HG02885 (cell line): ENCODE measurements around the gene REL.
"Not testable (repeated sequence)": the region's sequence is repeated elsewhere in the genome, so short reads cannot be mapped to it uniquely, and the experiment has no call there.

ENCODE experiments used
- ATAC-seq: cut with Tn5 transposase; IDR thresholded peaks from one replicate; pipeline ENCODE4 v1.9.1; 2021; ENCODE audit warnings: mild to moderate bottlenecking; ENCODE audit not compliant: unreplicated experiment, poor library complexity

Gene REL

DNA sequence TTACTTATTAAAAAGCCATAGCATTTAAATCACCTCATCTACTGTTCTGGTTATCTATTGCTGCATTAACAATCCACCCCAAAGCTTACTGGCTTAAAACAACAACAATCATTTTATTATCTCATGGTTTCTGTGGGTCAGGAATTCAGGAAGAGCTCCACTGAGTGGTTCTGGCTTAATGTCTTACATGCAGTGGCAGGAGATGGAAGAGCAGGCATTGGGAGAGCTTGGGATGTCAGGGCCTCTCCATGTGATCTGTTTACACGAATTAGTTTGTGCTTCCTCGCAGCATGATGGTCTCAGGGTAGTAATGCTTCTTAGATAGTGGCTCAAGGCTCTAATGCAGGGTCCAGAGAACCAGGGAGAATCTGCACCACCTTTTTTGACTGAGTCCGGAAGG is 14.4 kb upstream of the REL start:
- no peak for ATAC-seq

DNA sequence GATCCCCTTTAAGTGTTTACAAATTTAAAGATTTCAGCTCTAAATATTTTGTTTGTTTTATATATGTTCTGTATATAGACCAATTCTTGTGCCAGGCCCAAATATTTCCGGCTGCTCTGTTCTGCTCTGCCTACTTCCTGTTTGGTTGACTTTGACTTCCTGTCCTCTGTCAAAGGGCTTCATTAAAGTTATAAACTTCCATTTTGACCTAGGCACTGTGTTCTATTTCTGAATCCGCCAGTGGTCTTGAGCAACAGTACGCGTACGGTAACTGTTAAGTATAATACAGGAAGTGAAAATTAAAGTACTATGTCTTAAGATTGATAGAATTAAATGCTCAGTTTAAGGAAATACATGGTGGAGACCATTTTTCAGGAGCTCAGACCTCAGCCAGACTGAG is 13.5 kb upstream of the REL start:
- no peak for ATAC-seq

DNA sequence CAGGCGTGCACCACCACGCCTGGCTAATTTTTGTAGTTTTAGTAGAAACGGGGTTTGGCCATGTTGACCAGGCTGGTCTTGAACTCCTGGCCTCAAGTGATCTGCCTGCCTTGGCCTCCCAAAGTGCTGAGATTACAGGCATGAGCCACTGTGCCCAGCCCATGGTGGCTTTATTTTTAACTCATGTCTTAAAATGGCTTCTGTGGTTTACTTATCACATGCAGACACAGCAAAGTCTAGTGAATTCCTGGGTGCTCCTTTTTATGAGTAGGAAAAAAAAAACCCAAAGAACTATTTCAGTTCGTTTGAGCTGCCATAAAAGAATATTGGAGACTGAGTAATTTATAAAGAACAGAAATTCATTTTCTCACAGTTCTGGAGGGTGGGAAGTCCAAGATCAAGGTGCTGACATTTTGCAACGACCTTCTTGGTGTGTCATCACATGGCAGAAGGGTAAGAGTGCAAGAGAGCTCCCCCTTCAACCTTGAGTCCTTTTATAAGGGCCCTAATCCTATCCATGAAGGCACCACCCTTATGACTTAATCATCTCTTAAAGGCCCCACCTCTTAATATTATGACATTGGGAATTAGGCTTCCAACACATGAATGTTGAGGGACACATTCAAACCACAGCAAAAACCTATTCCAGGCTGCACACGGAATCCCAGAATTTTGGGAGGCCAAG is 12.6 kb upstream of the REL start:
- no peak for ATAC-seq

DNA sequence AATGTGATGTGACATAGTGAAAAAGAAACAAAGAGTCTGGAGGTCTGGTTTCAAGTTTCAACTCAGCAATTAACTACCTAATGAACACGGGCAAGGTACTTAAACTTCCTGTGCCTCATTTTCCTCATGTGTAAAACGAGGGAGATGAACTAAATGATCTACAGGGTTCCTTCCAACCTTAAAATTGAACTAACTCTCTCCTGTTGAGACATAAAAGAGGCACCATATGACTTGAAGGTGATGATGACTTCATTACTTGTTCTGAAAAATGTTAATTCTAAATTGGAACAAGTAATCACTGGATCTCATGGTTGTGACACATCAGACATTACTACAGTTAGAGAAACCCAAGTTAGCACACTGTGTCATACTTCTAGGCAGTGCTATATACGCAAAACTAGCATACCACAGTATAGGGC is 8.9 kb upstream of the REL start:
- ATAC-seq, result peak; percentile 55

DNA sequence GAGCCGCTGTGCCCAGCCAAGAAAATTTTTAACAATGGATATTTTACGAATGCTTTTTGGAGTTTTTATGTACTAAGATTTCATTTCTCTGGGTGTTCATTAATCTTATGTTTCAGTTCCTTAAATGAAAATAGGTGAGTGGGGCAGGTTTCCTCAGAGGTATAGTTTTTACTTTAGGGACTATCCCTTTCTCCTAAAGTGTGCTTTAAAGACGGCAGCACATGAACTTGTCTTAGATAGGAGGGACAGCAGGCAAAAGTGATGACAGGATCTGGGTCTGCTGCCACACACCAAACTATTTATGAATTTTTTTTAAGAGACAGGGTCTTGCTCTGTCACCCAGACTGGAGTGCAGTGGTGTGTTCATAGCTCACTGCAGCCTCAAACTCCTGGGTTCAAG is 8.0 kb upstream of the REL start:
- peak; percentile 87 for ATAC-seq

DNA sequence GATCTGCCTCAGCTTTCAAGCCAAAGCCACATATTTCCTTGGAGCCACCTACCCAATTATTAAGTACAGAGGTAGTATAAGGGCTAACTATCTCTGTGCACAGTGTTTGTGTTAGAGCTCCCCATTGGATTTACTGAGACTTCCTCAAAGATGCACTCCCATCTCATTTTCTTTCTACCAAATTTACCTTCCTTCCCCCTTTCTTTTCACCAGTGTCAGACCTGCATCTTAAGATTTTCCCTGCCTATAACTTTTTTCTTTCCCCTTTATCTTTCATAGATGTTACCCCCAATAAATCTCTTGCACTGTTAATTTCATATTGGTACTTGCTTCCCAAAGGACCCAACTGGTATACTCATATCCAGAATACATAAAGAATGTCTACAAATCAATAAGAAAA is 5.9 kb upstream of the REL start:
- no peak for ATAC-seq

DNA sequence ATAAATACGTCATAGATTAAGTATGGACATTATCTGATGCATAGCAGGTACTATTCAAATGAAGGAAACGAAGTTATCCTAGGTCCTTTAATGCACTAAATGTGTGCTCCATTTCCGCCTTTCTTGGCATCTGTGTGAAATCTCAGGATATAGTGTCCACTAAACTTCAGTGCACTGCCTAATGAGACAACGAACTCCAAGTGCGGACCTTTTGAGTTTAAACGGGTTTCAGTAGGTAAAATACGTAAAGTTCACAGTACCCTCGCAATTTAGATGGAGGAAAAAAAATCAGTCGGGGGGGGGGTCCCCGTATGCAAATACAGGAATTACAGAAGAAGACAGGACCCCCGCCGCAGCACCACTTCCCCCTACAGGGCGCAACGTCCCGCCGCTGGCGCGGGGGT is 729 bp upstream of the REL start:
- ATAC-seq, result no peak

DNA sequence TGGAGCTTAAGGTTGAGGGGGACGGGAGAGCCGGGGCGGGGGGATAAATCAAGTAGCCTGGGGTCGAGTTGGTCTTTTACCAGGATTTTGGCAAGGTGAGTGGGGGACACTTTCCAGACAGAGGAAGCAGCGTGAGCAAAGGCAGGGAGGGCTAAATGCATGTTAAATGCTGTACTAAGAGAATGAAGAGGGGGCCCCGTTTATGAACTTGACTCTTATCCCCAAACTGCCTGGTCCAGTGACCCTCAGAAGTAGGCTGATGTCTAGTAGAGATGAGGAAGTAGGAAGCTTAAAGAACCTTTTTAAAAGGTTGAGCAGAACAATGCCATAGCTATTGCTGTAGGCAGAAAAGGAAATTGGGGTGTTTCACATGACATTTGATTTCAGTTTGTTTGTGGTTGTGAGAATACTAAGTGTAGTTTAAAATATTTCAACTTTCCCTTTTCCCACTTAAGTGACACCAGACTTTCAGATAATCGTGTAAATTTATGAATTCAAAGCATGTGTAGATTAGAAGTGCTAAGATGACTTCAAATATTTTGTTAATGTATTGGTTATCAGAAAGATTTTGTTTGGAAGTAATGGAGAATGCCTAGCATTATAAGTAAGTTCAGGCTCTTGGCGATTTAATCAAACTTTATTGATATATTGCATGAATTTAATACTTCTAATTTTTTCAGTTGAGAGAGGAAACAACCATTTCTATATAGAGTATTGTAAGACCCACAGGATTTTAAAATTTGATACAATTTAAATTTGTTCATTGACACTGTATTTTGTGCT is 1.8 kb downstream of the REL start:
- ATAC-seq, result peak; percentile 36

DNA sequence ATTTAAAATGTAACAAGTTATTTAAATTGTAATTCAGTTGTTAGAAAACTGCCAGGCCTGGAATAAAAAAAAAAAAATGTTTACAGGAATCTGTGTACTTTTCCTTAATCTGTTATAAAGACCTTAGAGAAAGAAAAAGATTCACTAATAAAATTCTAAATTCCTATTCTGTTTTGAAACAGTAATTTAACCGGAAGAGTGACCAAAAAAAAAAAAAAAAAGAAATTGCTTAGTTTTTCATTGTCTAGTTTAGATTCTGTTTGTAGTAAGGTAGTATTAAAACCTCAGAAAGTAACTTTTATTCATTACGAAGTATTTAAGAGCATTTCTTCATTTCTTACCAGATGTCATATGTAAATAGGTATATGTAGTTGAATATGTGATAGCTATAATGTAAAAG is 2.5 kb downstream of the REL start:
- ATAC-seq, result no peak

DNA sequence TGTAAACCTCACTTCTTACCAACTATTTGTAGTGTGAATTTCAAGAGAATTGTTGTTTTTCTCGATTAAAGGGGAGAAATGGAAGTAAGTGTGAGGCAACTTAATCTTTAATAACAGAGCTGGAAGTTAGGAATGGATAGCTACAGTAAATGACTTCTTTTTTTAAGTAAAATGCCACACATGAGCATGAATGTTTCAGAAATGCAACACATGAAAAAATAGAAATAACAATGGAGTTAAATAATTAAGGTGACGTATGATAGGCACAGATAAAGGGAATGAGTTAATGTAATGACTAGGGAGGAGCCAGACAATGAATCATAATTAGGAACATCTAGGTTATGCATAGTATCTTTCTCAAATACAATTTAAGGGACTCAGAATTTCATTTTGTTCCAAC is 3.4 kb downstream of the REL start:
- no peak for ATAC-seq

DNA sequence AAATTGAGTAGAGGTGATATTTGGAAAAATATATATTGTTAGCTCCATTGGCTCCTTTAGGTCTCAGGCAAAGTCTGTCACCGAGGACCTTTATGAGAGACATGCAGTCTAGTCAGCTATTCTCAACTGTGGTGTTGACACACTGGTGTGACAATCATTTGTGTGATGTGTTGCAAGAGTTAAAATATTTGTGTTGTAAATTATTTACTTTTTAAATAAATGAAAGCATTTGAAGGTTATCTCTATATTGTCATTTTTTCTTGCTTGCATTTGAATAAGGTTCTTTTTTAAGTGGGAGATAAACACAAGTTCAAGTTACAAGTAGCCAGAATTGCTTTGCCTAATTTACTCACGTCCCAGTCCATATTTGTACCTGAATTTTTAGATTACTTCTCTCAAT is 4.3 kb downstream of the REL start:
- ATAC-seq, result no peak

DNA sequence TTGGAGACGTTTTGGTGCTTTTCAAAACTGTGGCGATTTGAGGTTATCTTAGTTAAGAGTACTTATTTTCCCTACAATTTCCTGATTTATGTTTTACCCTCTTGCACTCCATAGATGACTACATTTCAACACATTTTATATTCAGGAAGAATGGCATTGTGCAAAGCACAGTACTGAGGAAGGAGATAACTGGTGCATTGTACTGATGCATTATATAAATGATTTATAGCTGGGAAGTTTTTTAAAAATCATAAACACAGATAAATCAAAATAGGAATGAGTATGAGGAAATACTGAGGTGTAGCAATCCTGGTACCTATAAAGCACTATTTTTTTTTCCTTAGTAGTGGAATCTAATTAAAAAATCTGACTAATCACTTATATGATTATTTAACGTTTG is 5.6 kb downstream of the REL start:
- no peak for ATAC-seq

DNA sequence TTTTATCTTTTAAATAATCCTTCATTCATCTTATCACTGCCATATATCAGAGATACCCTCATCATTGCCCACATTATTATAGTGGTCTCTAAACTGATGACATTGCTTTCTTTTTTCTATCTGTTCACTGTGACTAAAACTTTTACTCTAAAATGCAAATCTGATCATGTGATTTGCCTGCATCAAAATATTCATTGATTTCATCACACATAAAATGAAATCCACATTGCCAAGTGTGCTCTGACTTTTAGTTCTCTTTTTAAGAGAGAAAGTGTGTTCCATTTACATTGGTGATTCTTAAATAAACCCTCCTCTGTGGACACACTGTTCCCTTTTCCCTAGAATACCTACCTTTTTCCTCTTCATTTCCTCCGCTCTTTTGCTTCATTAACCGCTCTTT is 7.5 kb downstream of the REL start:
- no peak for ATAC-seq

DNA sequence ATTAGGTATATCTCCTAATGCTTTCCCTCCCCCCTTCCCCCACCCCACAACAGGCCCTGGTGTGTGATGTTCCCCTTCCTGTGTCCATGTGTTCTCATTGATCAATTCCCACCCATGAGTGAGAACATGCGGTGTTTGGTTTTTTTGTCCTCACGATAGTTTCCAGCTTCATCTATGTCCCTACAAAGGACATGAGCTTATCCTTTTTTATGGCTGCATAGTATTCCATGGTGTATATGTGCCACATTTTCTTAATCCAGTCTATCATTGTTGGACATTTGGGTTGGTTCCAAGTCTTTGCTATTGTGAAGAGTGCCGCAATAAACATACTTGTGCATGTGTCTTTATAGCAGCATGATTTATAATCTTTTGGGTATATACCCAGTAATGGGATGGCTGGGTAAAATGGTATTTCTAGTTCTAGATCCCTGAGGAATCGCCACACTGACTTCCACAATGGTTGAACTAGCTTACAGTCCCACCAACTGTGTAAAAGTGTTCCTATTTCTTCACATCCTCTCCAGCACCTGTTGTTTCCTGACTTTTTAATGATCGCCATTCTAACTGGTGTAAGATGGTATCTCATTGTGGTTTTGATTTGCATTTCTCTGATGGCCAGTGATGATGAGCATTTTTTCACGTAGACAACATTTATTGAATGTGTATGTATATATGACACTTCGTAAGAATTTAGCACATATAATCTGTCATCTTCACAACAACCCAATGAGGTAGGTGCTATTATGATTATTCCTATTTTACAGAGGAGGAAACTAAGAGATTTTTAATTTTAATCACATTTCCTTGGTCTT is 8.4 kb downstream of the REL start:
- ATAC-seq, result not testable (repeated sequence)

DNA sequence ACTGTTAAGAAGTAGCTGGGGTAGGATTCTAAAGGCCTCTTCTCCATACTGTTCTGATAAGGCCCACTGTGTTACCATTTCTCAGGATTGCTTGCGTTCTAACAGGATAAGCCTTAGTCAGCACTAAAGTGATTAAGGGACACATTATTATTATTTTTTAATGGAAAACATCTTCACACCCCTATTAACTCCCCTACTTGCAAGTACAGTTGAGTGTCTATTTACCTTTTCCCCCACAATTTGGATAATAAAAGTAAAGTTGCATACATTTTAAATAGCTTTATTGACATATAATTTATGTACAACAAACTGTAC is 9.0 kb downstream of the REL start:
- no peak for ATAC-seq

DNA sequence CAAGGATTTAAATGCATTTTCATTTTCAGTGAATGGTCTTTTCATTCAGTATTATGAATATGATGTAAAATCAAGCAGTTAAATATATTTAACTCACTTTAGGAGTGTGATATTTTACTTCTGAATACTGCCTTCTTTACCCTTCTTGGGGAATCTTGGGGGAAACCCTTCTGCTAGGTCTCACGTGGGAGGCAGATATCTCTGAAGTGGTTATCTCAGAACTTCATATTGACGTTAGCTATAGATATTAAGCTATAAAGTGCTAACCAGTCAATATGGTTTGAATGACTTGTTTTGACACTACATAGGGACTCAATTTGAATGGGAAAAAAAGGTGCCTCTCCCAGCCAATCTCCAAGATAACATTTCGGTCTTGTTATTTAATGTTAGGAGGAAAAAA is 9.8 kb downstream of the REL start:
- peak; percentile 54 for ATAC-seq

DNA sequence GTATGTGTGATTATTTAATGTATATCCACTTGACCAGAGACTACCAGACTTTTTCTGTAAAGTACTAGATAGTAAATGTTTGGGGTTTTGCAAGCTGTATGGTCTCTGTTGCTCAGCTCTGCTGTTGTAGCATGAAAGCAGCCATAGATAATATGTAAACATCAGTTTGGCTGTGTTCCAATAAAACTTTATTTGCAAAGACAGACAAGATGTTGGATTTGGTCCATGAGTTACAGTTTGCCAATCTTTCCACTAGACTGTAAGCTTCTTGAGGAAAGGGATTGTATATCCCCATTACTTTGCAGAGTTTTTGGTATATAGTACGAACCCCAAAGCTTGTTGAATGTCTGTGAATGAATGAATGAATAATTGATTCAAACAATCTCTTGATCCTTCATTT is 17.2 kb downstream of the REL start:
- no peak for ATAC-seq

DNA sequence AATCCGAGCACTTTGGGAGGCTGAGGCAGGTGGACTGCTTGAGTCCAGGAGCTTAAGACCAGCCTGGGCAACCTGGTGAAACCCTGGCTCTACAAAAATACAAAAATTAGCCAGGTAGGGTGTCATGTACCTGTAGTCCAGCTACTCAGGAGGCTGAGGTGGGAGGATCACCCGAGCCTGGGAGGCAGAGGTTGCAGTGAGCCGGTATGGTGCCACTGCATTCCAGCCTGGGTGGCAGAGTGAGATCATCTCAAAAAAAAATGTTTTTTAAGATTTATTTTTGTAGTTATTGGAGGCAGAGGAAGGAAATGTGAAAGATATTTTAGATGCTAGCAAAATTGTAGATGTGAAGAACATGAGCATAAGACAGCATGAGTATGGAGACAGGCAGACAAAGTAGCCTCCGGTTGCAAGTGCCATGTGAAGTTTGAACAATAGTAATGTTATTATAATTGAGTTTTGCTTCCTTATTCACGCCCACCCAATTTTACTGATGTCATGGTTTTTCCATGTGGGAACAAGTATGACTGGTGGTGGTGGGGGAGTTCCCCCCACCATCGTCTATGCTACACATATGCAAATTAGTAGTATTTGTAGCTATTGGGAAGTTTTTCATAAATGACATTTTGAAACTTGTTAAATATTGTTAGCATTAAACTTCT is 18.0 kb downstream of the REL start:
- ATAC-seq, result peak; percentile 86

DNA sequence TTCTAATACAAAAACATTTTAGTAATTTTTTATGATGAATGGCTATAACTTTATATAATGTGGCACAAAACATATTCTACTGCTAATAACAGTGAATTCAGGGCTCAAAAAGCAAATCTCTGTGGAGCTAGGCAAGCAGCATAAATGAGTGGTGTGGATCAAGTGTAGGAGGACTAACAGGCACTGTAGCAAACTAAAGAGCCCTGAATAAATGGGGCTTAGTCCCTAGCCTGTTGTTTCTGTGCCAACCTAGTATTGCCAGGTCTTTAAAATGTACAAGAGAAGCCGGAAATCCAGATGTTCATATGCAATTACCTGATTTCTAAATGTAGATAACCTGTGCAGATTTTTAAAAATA is 18.5 kb downstream of the REL start:
- peak; percentile 48 for ATAC-seq

DNA sequence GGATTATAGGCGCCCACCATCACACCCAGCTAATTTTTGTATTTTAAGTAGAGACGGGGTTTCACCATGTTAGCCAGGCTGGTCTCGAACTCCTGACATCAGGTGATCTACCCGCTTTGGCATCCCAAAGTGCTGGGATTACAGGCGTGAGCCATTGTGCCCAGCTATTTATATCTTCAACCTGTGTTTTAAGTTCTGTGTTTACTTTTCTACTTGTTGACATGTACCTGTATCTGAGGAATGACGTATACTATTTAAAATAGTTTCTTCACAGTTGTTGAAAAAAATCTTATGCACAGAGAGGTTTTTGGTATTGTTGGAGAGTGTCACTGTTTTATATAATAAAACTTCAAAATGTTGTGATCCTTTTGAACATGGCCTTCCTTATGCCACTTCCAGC is 19.9 kb downstream of the REL start:
- ATAC-seq, result not testable (repeated sequence)

DNA sequence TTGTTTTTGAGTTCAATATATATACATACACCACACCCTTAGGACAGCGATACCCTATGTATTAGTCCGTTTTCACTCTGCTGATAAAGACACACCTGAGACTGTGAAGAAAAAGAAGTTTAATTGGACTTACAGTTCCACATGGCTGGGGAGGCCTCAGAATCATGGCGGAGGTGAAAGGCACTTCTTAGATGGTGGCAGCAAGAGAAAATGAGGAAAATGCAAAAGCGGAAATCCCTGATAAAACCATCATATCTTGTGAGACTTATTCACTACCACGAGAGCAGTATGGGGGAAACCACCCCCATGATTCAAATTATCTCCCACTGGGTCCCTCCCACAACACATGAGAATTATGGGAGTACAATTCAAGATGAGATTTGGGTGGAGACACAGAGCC is 24.5 kb downstream of the REL start:
- ATAC-seq, result not testable (repeated sequence)
